GM12878 (cell line): ENCODE measurements around the gene DDX54. TPM values are rescaled to one million over a fixed set of nuclear protein-coding genes. Genes with fewer than 3 reads are reported as not detected.

ENCODE experiments used
- ATAC-seq: fragments of 200-7000 bp; cut with Tn5 transposase; 3 replicates; pipeline ENCODE4 v1.9.1; 2020; ENCODE audit warnings: mild to moderate bottlenecking, moderate library complexity
- BruUV-seq: library from RNA; stranded (reverse); fragments of 400-500 nt; replicated peaks from 2 replicates; lab custom pipeline; 2021; lab: Mats Ljungman, UMichigan
- CTCF ChIA-PET: fragments of 300-600 bp; sonication (Branson Sonifier 250); formaldehyde crosslinking; extraction: SDS; loops from one replicate; lab custom pipeline; 2021; ENCODE audit warnings: inconsistent platforms; lab: Yijun Ruan, JAX
- POLR2A ChIA-PET: fragments of 350-600 bp; formaldehyde crosslinking; extraction: SDS; loops from one replicate; lab custom pipeline; 2021; ENCODE audit warnings: inconsistent platforms; lab: Charles Lee
- RAD21 ChIA-PET: fragments of 300-600 bp; sonication (Branson Sonifier 250); formaldehyde crosslinking; loops from one replicate; lab custom pipeline; 2023; ENCODE audit warnings: antibody characterized with exemption; ENCODE audit not compliant: unreplicated experiment; lab: Charles Lee
- SMC1A ChIA-PET: fragments of 300-600 bp; sonication (Branson Sonifier 250); formaldehyde crosslinking; loops from one replicate; lab custom pipeline; 2023; ENCODE audit not compliant: unreplicated experiment, uncharacterized antibody; lab: Charles Lee
- DNase-seq: peaks from one replicate; pipeline ENCODE4 v3.0.0-alpha.2; 2011; ENCODE audit warnings: low read depth, low spot score
- FAIRE-seq: peaks from 3 replicates; lab custom pipeline; 2011; peaks lifted over from hg19 to GRCh38; lab: Jason Lieb, UNC
- H2AFZ ChIP-seq: 2 replicates; pipeline ENCODE4 v1.6.0; 2011; ENCODE audit warnings: low read depth, low read length, control low read depth; ENCODE audit not compliant: control insufficient read depth
- H3K27ac ChIP-seq: 2 replicates; pipeline ENCODE4 v1.5.1; 2011; ENCODE audit warnings: control low read depth; ENCODE audit not compliant: control insufficient read depth, insufficient read depth
- H3K27me3 ChIP-seq, 2 experiments: replicated peaks in 1 of 2; 2 replicates each; pipeline versions ENCODE4 v1.6.0 to v1.6.1; 2011; ENCODE audit warnings: low read length in 1 of 2; ENCODE audit not compliant: control insufficient read depth in 2 of 2, insufficient read depth in 2 of 2
- H3K36me3 ChIP-seq, 2 experiments: 2 replicates each; pipeline ENCODE4 v1.5.1; 2011; ENCODE audit warnings: low read length in 1 of 2; ENCODE audit not compliant: control insufficient read depth in 2 of 2, insufficient read depth in 2 of 2
- H3K4me1 ChIP-seq: 2 replicates; pipeline ENCODE4 v1.6.1; 2011; ENCODE audit warnings: mild to moderate bottlenecking, low read length, moderate library complexity, mixed read lengths; ENCODE audit not compliant: control insufficient read depth, insufficient read depth
- H3K4me2 ChIP-seq: 2 replicates; pipeline ENCODE4 v1.6.0; 2011; ENCODE audit warnings: control low read depth; ENCODE audit not compliant: control insufficient read depth, insufficient read depth
- H3K4me3 ChIP-seq: fragments of 200-600 bp; sonication (generic); 2 replicates; pipeline ENCODE4 v1.5.1; 2016
- H3K79me2 ChIP-seq: 2 replicates; pipeline ENCODE4 v1.6.0; 2011; ENCODE audit warnings: low read length; ENCODE audit not compliant: control insufficient read depth, insufficient read depth
- H3K9ac ChIP-seq: 2 replicates; pipeline ENCODE4 v1.8.0; 2011; ENCODE audit warnings: low read length, control low read depth, mixed read lengths; ENCODE audit not compliant: control insufficient read depth, insufficient read depth
- H3K9me3 ChIP-seq: replicated peaks from 3 replicates; pipeline ENCODE4 v1.5.1; 2011; ENCODE audit warnings: mild to moderate bottlenecking, low read length; ENCODE audit not compliant: control insufficient read depth, insufficient read depth
- H4K20me1 ChIP-seq: 2 replicates; pipeline ENCODE4 v1.6.0; 2011; ENCODE audit not compliant: control insufficient read depth, insufficient read depth
- BACH1 ChIP-seq: fragments of 450-650 bp; IDR thresholded peaks from 2 replicates; pipeline ENCODE4 v1.6.1; 2017; ENCODE audit warnings: mild to moderate bottlenecking, borderline replicate concordance
- EED ChIP-seq: sonication (generic); IDR thresholded peaks from 2 replicates; pipeline ENCODE4 v1.6.1; 2016; ENCODE audit warnings: antibody characterized with exemption, low read depth
- ESRRA ChIP-seq: IDR thresholded peaks from 2 replicates; pipeline ENCODE4 v1.6.1; 2012; ENCODE audit warnings: mild to moderate bottlenecking, low read length, improper control_type of control experiment
- FOXM1 ChIP-seq: IDR thresholded peaks from 2 replicates; pipeline ENCODE4 v1.6.1; 2012; ENCODE audit warnings: low read depth, mild to moderate bottlenecking, inconsistent platforms, low read length, moderate library complexity
- KAT2A ChIP-seq: conservative IDR thresholded peaks from 2 replicates; pipeline ENCODE4 v1.6.1; 2011; ENCODE audit warnings: low read depth, low read length; ENCODE audit not compliant: control insufficient read depth
- MEF2B ChIP-seq: fragments of 450-650 bp; IDR thresholded peaks from 2 replicates; pipeline ENCODE4 v1.6.1; 2018; ENCODE audit warnings: mild to moderate bottlenecking, moderate library complexity; ENCODE audit not compliant: partially characterized antibody, poor library complexity, severe bottlenecking
- MYC ChIP-seq: IDR thresholded peaks from 2 replicates; pipeline ENCODE4 v1.6.1; 2011; ENCODE audit warnings: mild to moderate bottlenecking, low read length, moderate library complexity, inconsistent platforms; ENCODE audit not compliant: insufficient read depth, insufficient replicate concordance, insufficient read length, severe bottlenecking
- NFYA ChIP-seq: IDR thresholded peaks from 2 replicates; pipeline ENCODE4 v1.6.1; 2011; ENCODE audit warnings: low read depth, mild to moderate bottlenecking, low read length, improper control_type of control experiment, borderline replicate concordance
- POLR2AphosphoS5 ChIP-seq: IDR thresholded peaks from 2 replicates; pipeline ENCODE4 v1.6.1; 2011; ENCODE audit warnings: mild to moderate bottlenecking, low read length, inconsistent platforms
- POU2F2 ChIP-seq: IDR thresholded peaks from 3 replicates; pipeline ENCODE4 v1.6.1; 2011; ENCODE audit warnings: low read depth, mild to moderate bottlenecking, low read length, borderline replicate concordance
- RAD21 ChIP-seq: IDR thresholded peaks from 2 replicates; pipeline ENCODE4 v1.6.1; 2011; ENCODE audit warnings: mild to moderate bottlenecking, low read depth, low read length, moderate library complexity; ENCODE audit not compliant: insufficient read depth
- RFX5 ChIP-seq: IDR thresholded peaks from 2 replicates; pipeline ENCODE4 v1.6.1; 2011; ENCODE audit warnings: low read depth, low read length, improper control_type of control experiment
- RUNX3 ChIP-seq: IDR thresholded peaks from 2 replicates; pipeline ENCODE4 v1.6.1; 2012; ENCODE audit warnings: low read length, inconsistent platforms
- SIX5 ChIP-seq: IDR thresholded peaks from 2 replicates; pipeline ENCODE4 v1.6.1; 2011; ENCODE audit warnings: mild to moderate bottlenecking, low read depth, low read length, moderate library complexity; ENCODE audit not compliant: severe bottlenecking
- SMARCA5 ChIP-seq: fragments of 450-650 bp; IDR thresholded peaks from 2 replicates; pipeline ENCODE4 v1.6.1; 2017; ENCODE audit warnings: mild to moderate bottlenecking
- SPI1 ChIP-seq: IDR thresholded peaks from 2 replicates; pipeline ENCODE4 v1.6.1; 2011; ENCODE audit warnings: low read depth, mild to moderate bottlenecking, low read length, moderate library complexity, borderline replicate concordance; ENCODE audit not compliant: insufficient read depth
- SREBF2 ChIP-seq: IDR thresholded peaks from 2 replicates; pipeline ENCODE4 v1.6.1; 2012; ENCODE audit warnings: mild to moderate bottlenecking, low read length
- SRF ChIP-seq, 2 experiments: IDR thresholded peaks; 2 replicates each; pipeline ENCODE4 v1.6.1; 2011; ENCODE audit warnings: low read depth in 2 of 2, low read length in 2 of 2, mild to moderate bottlenecking in 1 of 2, moderate library complexity in 1 of 2
- TARDBP ChIP-seq: IDR thresholded peaks from 2 replicates; pipeline ENCODE4 v1.6.1; 2016; ENCODE audit warnings: borderline replicate concordance
- TCF12 ChIP-seq: IDR thresholded peaks from 2 replicates; pipeline ENCODE4 v1.6.1; 2011; ENCODE audit warnings: low read depth, mild to moderate bottlenecking, low read length
- YBX1 ChIP-seq: fragments of 450-650 bp; IDR thresholded peaks from 2 replicates; pipeline ENCODE4 v1.6.1; 2016; ENCODE audit warnings: antibody characterized with exemption
- ZBED1 ChIP-seq: IDR thresholded peaks from 2 replicates; pipeline ENCODE4 v1.6.1; 2016; ENCODE audit warnings: borderline replicate concordance
- ZNF274 ChIP-seq: IDR thresholded peaks from one replicate; pipeline ENCODE4 v1.8.0; 2011; ENCODE audit not compliant: insufficient read length, insufficient read depth
- WGBS: methylation state at CpG from one replicate; pipeline ENCODE4 v1.1.6; 2016; ENCODE audit warnings: low lambda C conversion rate; ENCODE audit not compliant: insufficient replicate concordance, insufficient coverage; ENCODE audit errors: missing lambda C conversion rate; 5-methylcytosine and 5-hydroxymethylcytosine counted together
- in situ Hi-C: fragments of 300-500 bp; cut with MboI; formaldehyde crosslinking; loops from 9 replicates; pipeline ENCODE4 v1.14.3; 2018; ENCODE audit warnings: mixed read lengths
- intact Hi-C: fragments of 100-400 bp; cut with micrococcal nuclease; formaldehyde crosslinking; loops from one replicate; pipeline ENCODE4 v1.14.2; 2022; ENCODE audit not compliant: unreplicated experiment
- polyA plus RNA-seq, 11 experiments: library from polyadenylated mRNA; depleted of rRNA in 4 of 11; unstranded in 6 of 11; stranded (reverse) in 5 of 11; fragments of >200 nt; fragmentation: Nextera tagmentation in 4 of 11; fragmentation: Illumina TruSeq in 1 of 11; extraction: Ambion mirVana in 4 of 11; extraction: Trizol in 1 of 11; gene quantifications; 1 replicate in 1 of 11; 2 replicates in 10 of 11; pipeline versions ENCODE4 v1.2.1 to v1.2.3, GENCODE V29; 2011 to 2016; ENCODE audit warnings: inconsistent platforms in 2 of 11, missing spikeins in 2 of 11, low read depth in 1 of 11
- total RNA-seq, 4 experiments: library from RNA; depleted of rRNA in 3 of 4; stranded (reverse); fragments of >200 nt in 3 of 4; fragmentation: Illumina TruSeq in 1 of 4; extraction: Trizol in 1 of 4; gene quantifications; 2 replicates each; pipeline versions ENCODE4 v1.2.1 to v1.2.3, GENCODE V29; 2013 to 2021
- TF ChIP-seq, protein P1 (sequence below): fragments of 450-650 bp; IDR thresholded peaks from 2 replicates; pipeline ENCODE4 v1.6.1; 2017; ENCODE audit warnings: low read depth, mild to moderate bottlenecking, moderate library complexity
- TF ChIP-seq, protein P2 (sequence below): IDR thresholded peaks from 2 replicates; pipeline ENCODE4 v1.6.1; 2011; ENCODE audit warnings: low read depth, mild to moderate bottlenecking, low read length, moderate library complexity, borderline replicate concordance; ENCODE audit errors: extremely low read depth

Gene DDX54
- total and polyA plus RNA-seq, 10 of the 15 experiments (the other 5 are each of a cell fraction or from before 2014, with no cell fraction given), result 1.9 to 115 (median 56.3) TPM

DNA sequence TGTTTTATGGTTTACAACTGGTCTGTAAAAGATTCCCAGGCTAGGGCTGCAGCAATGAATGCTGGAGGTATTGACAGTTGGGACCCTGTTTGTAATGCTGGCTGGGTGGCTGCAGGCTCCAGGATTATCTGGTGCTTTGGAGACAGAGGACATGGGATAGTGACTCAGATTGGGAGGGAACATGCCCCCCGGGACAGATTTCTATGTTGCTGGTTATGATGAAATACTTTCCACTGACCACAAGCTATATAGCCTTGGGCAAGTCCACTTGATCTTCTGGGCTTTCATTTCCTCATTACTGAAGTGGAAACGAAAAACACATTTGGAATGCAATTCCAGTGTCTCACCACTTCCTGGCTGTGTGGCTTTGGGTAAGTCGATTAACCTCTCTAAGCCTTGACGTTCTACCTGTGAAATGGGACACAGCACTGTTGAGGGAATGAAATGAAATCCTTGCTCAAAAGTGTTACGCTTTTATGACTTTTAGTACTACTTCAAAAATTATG lies 29.7 kb upstream of the DDX54 start:
- peak; percentile 79 for ATAC-seq
- RAD21 ChIA-PET, result no interaction called here
- H3K4me2 ChIP-seq, result peak overlapping the region; percentile 19
- 19% methylated on average over 5 of the region's 5 CpGs for WGBS
- no peak overlapping the region for H3K4me3 ChIP-seq
- in situ Hi-C loops, result loop anchor here (25.0 kb wide), 1 partner anchor 1778 kb away; no protein-coding TSS in a partner anchor
- SMC1A ChIA-PET, result interaction anchor here (11.1 kb wide), 1 partner anchor 12 kb away, joined by 237 read pairs; the partner anchor contains the start of gene TPCN1
- H2AFZ ChIP-seq, result no peak overlapping the region
- no TSS peak for BruUV-seq
- CTCF ChIA-PET, result no interaction called here
- H3K36me3 ChIP-seq, result no peaks in the 10 kb centered on the region
- peaks cover 33% of the 10 kb centered on the region for H3K4me1 ChIP-seq
- no peaks in the 10 kb centered on the region for H4K20me1 ChIP-seq
- DNase-seq, result peak; percentile 80
- peak; percentile 23 for FAIRE-seq
- H3K9ac ChIP-seq, result no peak overlapping the region
- H3K27me3 ChIP-seq, result no peaks in the 10 kb centered on the region
- intact Hi-C loops, result no loop called here
- H3K79me2 ChIP-seq, result no peaks in the 10 kb centered on the region
- no peak overlapping the region for H3K27ac ChIP-seq
- POLR2A ChIA-PET, result interaction anchor here (1.7 to 4.5 kb wide), 2 partner anchors 11 to 14 kb away, joined by 6 to 24 read pairs; no protein-coding TSS in a partner anchor
- H3K9me3 ChIP-seq, result no peaks in the 10 kb centered on the region
- TF ChIP-seq POLR2AphosphoS5 (no peak), KAT2A (no peak), SMARCA5 (peak; percentile 98), NFYA (no peak), SRF (IDR thresholded peaks at IDR 0.05; ENCODE audit: low read depth in 2 of 2, low read length in 2 of 2) (0 out of 4 replicates have a peak, but pooled peaks of 1 of the 2 experiments have one; percentile 23), TCF12 (peak; percentile 65), BACH1 (peak; percentile 31; the same call in 1 of the 2 replicates), SPI1 (peak; percentile 93), MEF2B (peak; percentile 89), TARDBP (no peak), SIX5 (no peak), ZBED1 (peak; percentile 57; the same call in 1 of the 2 replicates), RUNX3 (peak; percentile 99), RFX5 (no peak), POU2F2 (peak; percentile 69; the same call in 1 of the 3 replicates), EED (peak; percentile 99), RAD21 (no peak), ZNF274 (no peak), SREBF2 (no peak), ESRRA (no peak), YBX1 (no peak), MYC (no peak), FOXM1 (peak; percentile 88)
- TF ChIP-seq, protein P1, sequence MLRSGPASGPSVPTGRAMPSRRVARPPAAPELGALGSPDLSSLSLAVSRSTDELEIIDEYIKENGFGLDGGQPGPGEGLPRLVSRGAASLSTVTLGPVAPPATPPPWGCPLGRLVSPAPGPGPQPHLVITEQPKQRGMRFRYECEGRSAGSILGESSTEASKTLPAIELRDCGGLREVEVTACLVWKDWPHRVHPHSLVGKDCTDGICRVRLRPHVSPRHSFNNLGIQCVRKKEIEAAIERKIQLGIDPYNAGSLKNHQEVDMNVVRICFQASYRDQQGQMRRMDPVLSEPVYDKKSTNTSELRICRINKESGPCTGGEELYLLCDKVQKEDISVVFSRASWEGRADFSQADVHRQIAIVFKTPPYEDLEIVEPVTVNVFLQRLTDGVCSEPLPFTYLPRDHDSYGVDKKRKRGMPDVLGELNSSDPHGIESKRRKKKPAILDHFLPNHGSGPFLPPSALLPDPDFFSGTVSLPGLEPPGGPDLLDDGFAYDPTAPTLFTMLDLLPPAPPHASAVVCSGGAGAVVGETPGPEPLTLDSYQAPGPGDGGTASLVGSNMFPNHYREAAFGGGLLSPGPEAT, result peak; percentile 92
- TF ChIP-seq, protein P2, sequence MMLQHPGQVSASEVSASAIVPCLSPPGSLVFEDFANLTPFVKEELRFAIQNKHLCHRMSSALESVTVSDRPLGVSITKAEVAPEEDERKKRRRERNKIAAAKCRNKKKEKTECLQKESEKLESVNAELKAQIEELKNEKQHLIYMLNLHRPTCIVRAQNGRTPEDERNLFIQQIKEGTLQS, result no peak
